CD4-positive, CD25-positive, alpha-beta regulatory T cell (primary cell): ENCODE data around the gene FAM53B. TPM values are rescaled to one million over a fixed set of nuclear protein-coding genes. Genes with fewer than 3 reads are reported as not detected.

Source experiments
- ATAC-seq, 2 donors: fragments of 150-1000 bp; cut with Tn5 transposase; one replicate each; pipeline ENCODE4 v1.10.0; 2021; ENCODE audit warnings: low read depth in 2 of 2, moderate number of reproducible peaks in 2 of 2, moderate library complexity in 1 of 2
- DNase-seq, 3 donors: peaks; one replicate each; pipeline versions ENCODE4 v3.0.0 to v3.0.0-alpha.2; 2012 to 2022; ENCODE audit warnings: mixed read lengths in 1 of 3
- H3K27ac ChIP-seq: one replicate; pipeline ENCODE4 v1.7.0; 2013; ENCODE audit warnings: mild to moderate bottlenecking, low read length; ENCODE audit not compliant: insufficient read depth, poor library complexity, severe bottlenecking
- H3K27me3 ChIP-seq: one replicate; pipeline ENCODE4 v1.7.0; 2013; ENCODE audit warnings: low read length; ENCODE audit not compliant: control insufficient read depth, insufficient read depth
- H3K36me3 ChIP-seq: one replicate; pipeline ENCODE4 v1.7.0; 2013; ENCODE audit warnings: mild to moderate bottlenecking, low read length, moderate library complexity; ENCODE audit not compliant: control insufficient read depth, insufficient read depth
- H3K4me1 ChIP-seq: 2 replicates; pipeline ENCODE4 v1.7.0; 2013; ENCODE audit warnings: mild to moderate bottlenecking, low read length; ENCODE audit not compliant: insufficient read depth, control insufficient read depth, poor library complexity, severe bottlenecking
- H3K4me3 ChIP-seq: one replicate; pipeline ENCODE4 v1.7.0; 2013; ENCODE audit warnings: low read depth, mild to moderate bottlenecking, low read length, moderate library complexity
- H3K9me3 ChIP-seq, 2 experiments: 1 replicate in 1 of 2; 2 replicates in 1 of 2; pipeline ENCODE4 v1.7.0; 2013; ENCODE audit warnings: low read length in 2 of 2, mild to moderate bottlenecking in 1 of 2, moderate library complexity in 1 of 2; ENCODE audit not compliant: control insufficient read depth in 2 of 2
- H3K27ac Mint-ChIP-seq, 3 donors: one replicate each; pipeline ENCODE4 v1.8.0; 2020 to 2022; ENCODE audit warnings: mild to moderate bottlenecking in 3 of 3, mixed read lengths in 3 of 3, moderate library complexity in 2 of 3
- H3K27me3 Mint-ChIP-seq: one replicate; pipeline ENCODE4 v1.8.0; 2022; ENCODE audit warnings: mild to moderate bottlenecking, mixed read lengths
- H3K36me3 Mint-ChIP-seq: one replicate; pipeline ENCODE4 v1.8.0; 2020; ENCODE audit warnings: mixed read lengths
- H3K4me1 Mint-ChIP-seq, 4 donors: one replicate each; pipeline ENCODE4 v1.8.0; 2020 to 2022; ENCODE audit warnings: mixed read lengths in 4 of 4, mild to moderate bottlenecking in 1 of 4
- H3K4me3 Mint-ChIP-seq, 4 donors: one replicate each; pipeline ENCODE4 v1.8.0; 2020 to 2022; ENCODE audit warnings: mild to moderate bottlenecking in 4 of 4, mixed read lengths in 4 of 4, moderate library complexity in 3 of 4
- H3K9me3 Mint-ChIP-seq, 7 donors: one replicate each; pipeline ENCODE4 v1.8.0; 2020 to 2022; ENCODE audit warnings: mixed read lengths in 7 of 7, mild to moderate bottlenecking in 3 of 7, moderate library complexity in 2 of 7
- polyA plus RNA-seq, 4 donors: library from polyadenylated mRNA; unstranded; fragments of 300-500 nt; fragmentation: Illumina TruSeq; gene quantifications; one replicate each; pipeline ENCODE4 v1.2.3, GENCODE V29; 2021
- total RNA-seq: library from RNA; stranded (reverse); gene quantifications from one replicate; pipeline ENCODE4 v1.2.3, GENCODE V29; 2022

The FAM53B gene
- total and polyA plus RNA-seq, 5 donors from 2014 or later: 5.8 to 116 (median 15.0) TPM

DNA sequence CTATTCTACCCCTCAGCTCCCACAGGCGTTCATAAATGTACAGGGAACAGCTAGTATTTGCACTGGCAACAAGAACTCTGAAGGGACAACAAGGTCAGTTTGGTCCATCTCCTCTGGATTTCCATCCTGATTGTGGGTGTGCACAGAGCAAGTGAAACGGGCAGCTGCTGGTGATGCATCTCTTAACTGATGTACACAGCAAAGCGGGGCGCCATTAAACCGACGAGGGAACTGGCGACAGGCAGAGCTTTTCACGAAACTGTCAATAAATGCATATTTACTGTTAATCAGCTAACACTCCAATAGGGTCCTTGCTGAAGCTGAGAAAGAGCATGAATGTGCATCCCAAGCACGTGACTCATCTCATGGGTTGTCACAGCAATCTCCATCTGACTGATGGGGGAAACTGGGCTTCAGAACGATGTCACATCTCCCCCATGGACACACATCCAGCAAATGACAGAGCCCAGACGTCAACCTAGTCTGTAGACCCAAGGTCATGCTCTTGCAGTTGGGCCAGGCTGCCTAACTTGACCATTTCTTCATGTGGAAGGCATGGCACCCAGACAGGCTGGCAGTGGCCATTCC lies 54.2 kb downstream of the FAM53B start:
- Mint-ChIP-seq H3K36me3 (peaks cover 43% of the 10 kb centered on the region), H3K9me3 (no peaks in the 10 kb centered on the region), H3K27me3 (no peaks in the 10 kb centered on the region), H3K4me3 (peak overlapping the region in 2 of 4 donors; percentile 35 to 77), H3K4me1 (peaks cover 8 to 92% (median 56%) of the 10 kb centered on the region in 4 donors), H3K27ac (peak overlapping the region in 2 of 3 donors; percentile 91 to 92)
- peaks cover 87% of the 10 kb centered on the region for H3K4me1 ChIP-seq
- peak overlapping the region; percentile 78 for H3K27ac ChIP-seq
- no peaks in the 10 kb centered on the region for H3K9me3 ChIP-seq
- H3K27me3 ChIP-seq: no peaks in the 10 kb centered on the region
- H3K36me3 ChIP-seq: peaks cover 39% of the 10 kb centered on the region
- DNase-seq (no peak), ATAC-seq (no peak)
- H3K4me3 ChIP-seq: no peak overlapping the region

DNA sequence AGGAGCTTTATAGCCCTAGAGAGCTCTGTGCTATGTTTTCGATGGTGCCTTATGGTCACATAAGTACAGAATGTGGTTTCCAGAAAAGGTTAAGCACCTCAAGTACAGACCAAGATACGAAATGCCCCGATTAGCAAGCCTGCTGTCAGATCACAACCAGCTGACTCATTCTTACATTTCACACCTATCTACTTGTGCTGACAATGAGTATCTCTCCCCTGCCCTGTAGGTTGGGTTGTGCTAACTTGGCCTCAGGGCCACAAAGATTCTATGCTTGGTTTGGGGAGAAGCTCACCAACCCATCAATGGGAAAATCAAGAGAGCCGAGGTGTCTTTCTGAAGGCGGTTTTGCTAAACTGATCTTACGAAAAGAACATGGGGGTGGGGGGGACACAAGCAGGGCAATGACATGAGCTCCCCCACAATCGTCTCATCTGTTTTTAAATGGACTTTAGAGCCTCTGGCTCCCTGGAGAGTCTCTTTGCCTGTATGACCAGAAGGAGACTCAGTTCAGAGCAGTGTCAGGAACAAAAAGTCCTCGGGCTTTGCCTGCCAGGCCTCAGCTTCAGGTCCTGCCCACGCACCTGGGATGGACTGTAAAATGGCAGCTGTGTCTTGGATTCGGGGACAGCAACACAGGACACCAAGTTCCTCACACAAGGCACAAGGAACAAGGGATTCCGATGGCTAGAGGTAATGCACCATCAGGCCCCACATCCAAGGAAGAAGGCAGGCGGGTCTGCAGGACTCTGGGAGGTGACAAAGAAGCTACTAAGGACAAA lies 55.1 kb downstream of the FAM53B start:
- H3K4me1 ChIP-seq: peaks cover 87% of the 10 kb centered on the region
- H3K4me3 ChIP-seq: peak overlapping the region; percentile 33
- H3K27ac ChIP-seq: peak overlapping the region; percentile 78
- H3K36me3 Mint-ChIP-seq: peaks cover 39% of the 10 kb centered on the region
- peaks cover 14 to 92% (median 55%) of the 10 kb centered on the region in 4 donors for H3K4me1 Mint-ChIP-seq
- H3K27me3 Mint-ChIP-seq: no peaks in the 10 kb centered on the region
- H3K36me3 ChIP-seq: peaks cover 31% of the 10 kb centered on the region
- H3K9me3 Mint-ChIP-seq: no peaks in the 10 kb centered on the region
- H3K27ac Mint-ChIP-seq: peak overlapping the region; percentile 91 to 95 (median 92)
- DNase-seq (peak in 2 of 3 donors; percentile 54 to 88), ATAC-seq (peak; percentile 90 to 91)
- no peaks in the 10 kb centered on the region for H3K9me3 ChIP-seq
- H3K27me3 ChIP-seq: no peaks in the 10 kb centered on the region
- H3K4me3 Mint-ChIP-seq: peak overlapping the region; percentile 4 to 77 (median 70)

DNA sequence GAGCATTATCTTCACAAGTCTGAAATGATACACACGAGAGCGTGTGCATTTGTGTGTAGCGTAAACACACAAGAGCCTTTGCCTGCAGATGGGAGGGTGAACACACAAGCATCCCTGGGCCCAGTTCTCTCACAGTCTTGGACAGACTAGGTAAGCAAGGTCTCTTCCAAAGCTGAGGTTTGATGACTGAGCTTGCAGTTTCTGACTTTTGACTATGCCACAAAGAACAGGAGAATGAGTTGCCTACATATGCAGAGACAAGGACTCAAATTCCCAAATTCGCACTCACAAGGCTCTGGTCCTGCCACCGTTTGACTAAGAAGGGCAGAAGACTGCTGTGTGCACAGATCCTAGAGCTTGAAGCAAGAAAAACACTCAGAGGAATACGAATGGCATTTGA lies 55.8 kb downstream of the FAM53B start:
- ATAC-seq (no peak), DNase-seq (no peak)
- Histone ChIP-seq H3K4me3 (peak overlapping the region; percentile 33), H3K27ac (peak overlapping the region; percentile 78), H3K4me1 (peaks cover 87% of the 10 kb centered on the region), H3K27me3 (no peaks in the 10 kb centered on the region), H3K9me3 (no peaks in the 10 kb centered on the region), H3K36me3 (peaks cover 25% of the 10 kb centered on the region)
- Mint-ChIP-seq H3K4me1 (peaks cover 14 to 92% (median 56%) of the 10 kb centered on the region in 4 donors), H3K36me3 (peaks cover 32% of the 10 kb centered on the region), H3K27ac (peak overlapping the region; percentile 71 to 95 (median 92)), H3K27me3 (no peaks in the 10 kb centered on the region), H3K4me3 (peak overlapping the region in 2 of 4 donors; percentile 42 to 77), H3K9me3 (no peaks in the 10 kb centered on the region)

DNA sequence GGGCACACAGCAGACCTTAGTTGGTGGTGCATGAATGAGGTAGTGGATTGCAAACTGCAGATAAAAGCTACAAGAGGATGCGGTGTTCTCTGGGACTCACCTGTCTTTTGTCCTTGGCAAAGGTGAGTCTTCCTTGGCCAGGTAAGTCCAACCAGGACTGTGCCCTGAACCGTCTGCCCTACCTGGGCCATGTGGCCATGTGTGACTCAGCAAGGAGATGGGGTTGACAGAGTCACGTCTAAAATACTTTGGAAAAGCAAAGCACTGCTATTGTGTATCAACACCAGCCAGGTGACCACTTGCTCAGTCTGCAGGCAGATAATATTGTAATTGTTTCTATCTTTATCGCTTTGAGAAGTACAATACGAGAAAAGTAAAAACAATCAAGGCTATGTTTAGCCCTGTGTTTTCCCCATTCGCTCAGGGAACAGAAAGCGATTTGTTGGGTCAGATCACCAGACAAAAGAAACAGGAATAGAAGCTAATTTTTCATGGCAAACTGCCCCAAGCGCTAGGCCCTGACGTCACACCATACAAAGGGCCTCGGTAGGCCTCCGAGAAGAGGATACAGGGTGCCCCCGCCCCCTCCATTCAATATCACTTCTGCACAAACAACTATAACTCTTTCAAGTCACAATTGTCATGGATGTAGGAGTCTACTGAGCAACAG lies 57.3 kb downstream of the FAM53B start:
- no peak for DNase-seq
- Mint-ChIP-seq H3K27ac (peak overlapping the region; percentile 70 to 92 (median 74)), H3K36me3 (peaks cover 34% of the 10 kb centered on the region), H3K4me1 (peaks cover 19 to 94% (median 65%) of the 10 kb centered on the region in 4 donors), H3K27me3 (no peaks in the 10 kb centered on the region), H3K9me3 (no peaks in the 10 kb centered on the region), H3K4me3 (peak overlapping the region in 2 of 4 donors; percentile 11 to 57)
- no peak for ATAC-seq
- H3K4me3 ChIP-seq: no peak overlapping the region
- H3K9me3 ChIP-seq: no peaks in the 10 kb centered on the region
- H3K36me3 ChIP-seq: peaks cover 25% of the 10 kb centered on the region
- peak overlapping the region; percentile 62 for H3K27ac ChIP-seq
- peaks cover 99% of the 10 kb centered on the region for H3K4me1 ChIP-seq
- no peaks in the 10 kb centered on the region for H3K27me3 ChIP-seq

DNA sequence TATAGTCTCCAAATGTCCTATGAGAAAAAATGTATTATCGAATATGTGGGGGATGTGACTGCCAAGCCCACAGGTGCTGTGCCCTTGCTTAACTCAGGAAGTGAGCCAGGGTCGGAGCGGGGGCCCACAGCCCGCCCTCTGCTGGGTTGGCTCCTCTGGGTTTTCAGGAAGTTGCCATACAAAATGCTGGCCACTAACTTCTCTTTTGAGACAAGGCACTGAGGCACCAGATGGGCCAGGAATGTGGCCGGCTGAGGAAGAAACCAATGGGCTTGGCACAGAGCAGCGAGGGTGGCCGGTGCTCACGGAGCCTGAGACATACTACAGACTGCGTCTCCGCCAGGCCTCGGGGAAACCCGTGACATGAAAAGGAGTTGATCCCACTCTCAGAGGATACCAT lies 58.9 kb downstream of the FAM53B start:
- peaks cover 41% of the 10 kb centered on the region for H3K36me3 Mint-ChIP-seq
- DNase-seq (no peak), ATAC-seq (no peak)
- no peaks in the 10 kb centered on the region for H3K27me3 Mint-ChIP-seq
- Histone ChIP-seq H3K4me1 (peaks cover 92% of the 10 kb centered on the region), H3K27me3 (no peaks in the 10 kb centered on the region), H3K27ac (peak overlapping the region; percentile 62), H3K36me3 (peaks cover 27% of the 10 kb centered on the region), H3K4me3 (peak overlapping the region; percentile 10), H3K9me3 (no peaks in the 10 kb centered on the region)
- peaks cover 25 to 96% (median 73%) of the 10 kb centered on the region in 4 donors for H3K4me1 Mint-ChIP-seq
- peak overlapping the region; percentile 46 to 92 (median 88) for H3K27ac Mint-ChIP-seq
- H3K9me3 Mint-ChIP-seq: no peaks in the 10 kb centered on the region
- peak overlapping the region in 3 of 4 donors; percentile 57 to 64 (median 63) for H3K4me3 Mint-ChIP-seq

DNA sequence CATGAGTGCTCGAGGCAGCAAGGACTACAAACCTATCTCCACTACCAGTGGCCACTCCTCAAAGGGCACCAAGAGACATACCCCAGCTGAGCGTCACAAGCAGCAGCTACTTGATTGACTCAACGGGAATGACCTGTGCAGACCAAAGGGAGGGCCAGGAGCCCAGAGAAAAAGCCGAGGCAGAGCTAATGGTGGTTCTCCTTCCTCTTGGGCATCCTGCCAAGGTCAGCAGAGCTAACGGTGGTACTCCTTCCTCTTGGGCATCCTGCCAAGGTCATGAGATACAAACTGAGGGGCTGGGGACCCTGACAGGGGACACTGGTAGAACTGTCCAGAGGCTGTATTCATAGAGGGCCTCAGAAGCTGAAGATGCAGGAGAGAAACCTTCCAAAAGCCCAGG lies 60.4 kb downstream of the FAM53B start:
- peaks cover 23% of the 10 kb centered on the region for H3K36me3 ChIP-seq
- peaks cover 28 to 96% (median 78%) of the 10 kb centered on the region in 4 donors for H3K4me1 Mint-ChIP-seq
- H3K27ac ChIP-seq: peak overlapping the region; percentile 62
- ATAC-seq (no peak), DNase-seq (no peak)
- H3K4me1 ChIP-seq: peaks cover 92% of the 10 kb centered on the region
- H3K36me3 Mint-ChIP-seq: peaks cover 36% of the 10 kb centered on the region
- H3K9me3 Mint-ChIP-seq: no peaks in the 10 kb centered on the region
- no peaks in the 10 kb centered on the region for H3K27me3 ChIP-seq
- H3K4me3 ChIP-seq: peak overlapping the region; percentile 10
- H3K27me3 Mint-ChIP-seq: no peaks in the 10 kb centered on the region
- H3K27ac Mint-ChIP-seq: peak overlapping the region; percentile 46 to 94 (median 64)
- H3K4me3 Mint-ChIP-seq: peak overlapping the region in 3 of 4 donors; percentile 29 to 85 (median 67)
- H3K9me3 ChIP-seq: no peaks in the 10 kb centered on the region

DNA sequence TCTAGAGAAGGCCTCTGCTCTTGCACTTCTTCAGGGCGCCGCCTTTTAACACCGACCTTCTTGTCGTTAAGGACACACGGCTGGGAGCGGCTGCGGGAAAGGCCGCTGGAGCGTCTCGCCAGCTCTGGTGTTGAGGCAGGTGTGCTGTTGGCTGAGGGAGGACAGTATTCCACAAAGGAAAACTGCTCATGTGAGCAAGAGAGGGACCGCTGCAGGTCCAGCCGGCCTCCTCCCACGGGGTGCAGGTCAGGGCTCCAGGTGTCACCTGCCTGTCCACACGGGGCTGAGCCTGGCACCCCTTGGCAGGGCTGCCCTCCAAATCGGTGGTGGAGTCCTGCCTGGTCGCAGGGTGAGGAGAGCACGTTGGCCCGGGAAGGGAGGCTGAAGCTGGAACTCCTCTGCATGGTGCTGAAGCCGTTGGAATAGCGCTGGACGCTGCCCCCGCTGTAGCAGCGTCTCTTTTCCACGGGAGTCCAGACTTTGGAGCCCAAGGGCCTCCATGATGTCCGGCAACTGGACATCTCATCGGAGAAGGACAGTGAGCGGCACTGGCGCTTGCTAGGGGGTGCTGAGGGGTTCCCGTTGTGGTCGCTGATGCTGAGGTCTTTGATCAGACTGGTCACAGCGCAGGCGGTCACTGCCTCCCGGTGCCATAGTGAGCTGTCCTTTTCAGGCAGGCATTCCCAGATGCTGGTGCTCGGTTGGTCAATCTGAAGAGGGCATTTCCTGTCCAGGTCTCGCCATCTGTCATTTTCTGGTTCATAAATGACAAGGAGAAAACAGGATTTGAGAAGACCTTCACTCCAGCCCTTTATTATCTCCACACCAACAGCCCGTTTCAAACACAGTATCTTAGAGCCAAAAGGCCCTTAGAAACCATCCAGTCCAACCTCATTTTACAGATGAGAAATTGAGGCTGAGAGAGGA lies 62.3 kb downstream of the FAM53B start:
- H3K4me1 ChIP-seq: peaks cover 92% of the 10 kb centered on the region
- Mint-ChIP-seq H3K4me1 (peaks cover 42 to 96% (median 80%) of the 10 kb centered on the region in 4 donors), H3K36me3 (peaks cover 34% of the 10 kb centered on the region), H3K9me3 (no peaks in the 10 kb centered on the region), H3K27me3 (no peaks in the 10 kb centered on the region), H3K27ac (peak overlapping the region in 1 of 3 donors; percentile 62), H3K4me3 (peak overlapping the region in 1 of 4 donors; percentile 86)
- H3K9me3 ChIP-seq: no peaks in the 10 kb centered on the region
- peaks cover 30% of the 10 kb centered on the region for H3K36me3 ChIP-seq
- ATAC-seq (no peak), DNase-seq (no peak)
- H3K4me3 ChIP-seq: no peak overlapping the region
- no peaks in the 10 kb centered on the region for H3K27me3 ChIP-seq
- peak overlapping the region; percentile 24 for H3K27ac ChIP-seq
